ENCODE data around the gene MCM3.

Gene MCM3

DNA sequence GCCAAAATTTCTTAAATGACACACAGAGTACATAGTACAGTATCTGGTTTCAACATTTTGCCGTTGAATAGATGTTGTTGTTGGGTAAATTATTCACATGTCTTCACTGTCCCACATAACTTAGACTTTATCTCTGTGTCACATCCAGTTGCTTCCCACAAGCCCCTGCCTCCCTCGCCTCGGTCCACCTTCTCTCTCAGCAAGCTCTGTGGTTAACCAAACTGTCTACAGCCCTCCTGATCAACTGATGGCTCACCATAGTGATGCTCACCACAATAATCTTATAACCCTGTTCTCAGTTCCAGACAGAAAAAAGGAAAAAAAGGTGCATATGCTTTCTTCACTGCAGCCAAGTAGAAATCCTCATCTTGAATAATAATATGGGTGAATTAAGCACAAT, 63.2 kb downstream of the MCM3 start:
- DNase-seq (ENCODE audit: low spot score), result no peak
- TF ChIP-seq, protein P1, sequence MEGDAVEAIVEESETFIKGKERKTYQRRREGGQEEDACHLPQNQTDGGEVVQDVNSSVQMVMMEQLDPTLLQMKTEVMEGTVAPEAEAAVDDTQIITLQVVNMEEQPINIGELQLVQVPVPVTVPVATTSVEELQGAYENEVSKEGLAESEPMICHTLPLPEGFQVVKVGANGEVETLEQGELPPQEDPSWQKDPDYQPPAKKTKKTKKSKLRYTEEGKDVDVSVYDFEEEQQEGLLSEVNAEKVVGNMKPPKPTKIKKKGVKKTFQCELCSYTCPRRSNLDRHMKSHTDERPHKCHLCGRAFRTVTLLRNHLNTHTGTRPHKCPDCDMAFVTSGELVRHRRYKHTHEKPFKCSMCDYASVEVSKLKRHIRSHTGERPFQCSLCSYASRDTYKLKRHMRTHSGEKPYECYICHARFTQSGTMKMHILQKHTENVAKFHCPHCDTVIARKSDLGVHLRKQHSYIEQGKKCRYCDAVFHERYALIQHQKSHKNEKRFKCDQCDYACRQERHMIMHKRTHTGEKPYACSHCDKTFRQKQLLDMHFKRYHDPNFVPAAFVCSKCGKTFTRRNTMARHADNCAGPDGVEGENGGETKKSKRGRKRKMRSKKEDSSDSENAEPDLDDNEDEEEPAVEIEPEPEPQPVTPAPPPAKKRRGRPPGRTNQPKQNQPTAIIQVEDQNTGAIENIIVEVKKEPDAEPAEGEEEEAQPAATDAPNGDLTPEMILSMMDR (IDR thresholded peaks at IDR 0.05), result no peak
- Histone ChIP-seq H3K4me3 (no peak overlapping the region), H3K27ac (no peak overlapping the region)

DNA sequence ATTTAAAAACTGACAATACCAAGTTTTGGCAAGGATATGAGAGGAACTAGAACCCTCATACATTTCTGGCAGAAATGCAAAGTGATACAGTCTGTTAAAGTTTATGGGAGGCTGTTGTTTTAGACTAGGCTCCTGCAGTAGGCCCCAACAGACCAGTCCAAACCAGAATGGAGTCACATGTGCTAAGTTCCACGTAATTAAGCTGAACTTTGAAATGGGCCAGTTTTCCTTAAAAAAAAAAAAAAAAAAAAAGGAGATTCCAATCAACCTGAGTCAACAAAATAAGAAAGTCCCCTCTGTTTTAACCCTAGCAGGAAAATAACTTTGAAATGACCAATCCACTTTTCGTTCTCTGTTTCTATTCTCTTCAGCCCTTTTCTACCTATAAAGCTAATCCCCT, 66.8 kb downstream of the MCM3 start:
- no peak overlapping the region for H3K27ac ChIP-seq
- H3K4me3 ChIP-seq, result no peak overlapping the region
- DNase-seq (ENCODE audit: low spot score), result no peak
- TF ChIP-seq, protein P1 (IDR thresholded peaks at IDR 0.05), result no peak

DNA sequence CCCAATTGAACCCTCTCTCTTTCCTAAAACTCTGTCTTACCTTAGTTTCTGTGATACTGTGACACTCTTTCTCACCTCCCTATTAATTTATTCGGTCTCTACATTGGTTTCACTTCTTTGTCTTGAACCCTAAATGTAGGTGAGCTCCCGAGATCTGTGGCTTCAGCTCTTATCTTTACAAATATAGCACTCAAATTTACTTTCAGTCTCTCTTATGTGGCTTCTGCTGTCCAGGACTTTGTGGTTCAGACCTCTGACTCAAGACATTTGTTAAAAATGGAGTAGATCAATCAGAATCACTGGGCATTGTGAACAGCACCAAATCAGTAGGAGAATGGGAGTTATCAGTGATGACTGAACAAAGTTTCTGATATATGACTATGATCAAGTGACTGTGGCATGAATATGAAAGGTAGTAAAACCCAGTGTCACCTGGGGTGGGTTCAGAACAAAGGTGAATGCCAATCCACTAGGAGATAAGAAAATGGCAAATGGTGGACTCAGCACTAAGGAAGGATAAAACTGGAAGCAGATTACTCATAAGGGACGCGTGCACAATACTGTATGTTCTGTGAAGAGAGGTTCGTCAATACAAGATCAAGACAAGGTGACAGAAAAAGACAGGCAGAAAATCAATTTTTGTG, 67.5 kb downstream of the MCM3 start:
- TF ChIP-seq, protein P1 (IDR thresholded peaks at IDR 0.05), result no peak
- Histone ChIP-seq H3K4me3 (no peak overlapping the region), H3K27ac (no peak overlapping the region)
- DNase-seq (ENCODE audit: low spot score), result no peak

DNA sequence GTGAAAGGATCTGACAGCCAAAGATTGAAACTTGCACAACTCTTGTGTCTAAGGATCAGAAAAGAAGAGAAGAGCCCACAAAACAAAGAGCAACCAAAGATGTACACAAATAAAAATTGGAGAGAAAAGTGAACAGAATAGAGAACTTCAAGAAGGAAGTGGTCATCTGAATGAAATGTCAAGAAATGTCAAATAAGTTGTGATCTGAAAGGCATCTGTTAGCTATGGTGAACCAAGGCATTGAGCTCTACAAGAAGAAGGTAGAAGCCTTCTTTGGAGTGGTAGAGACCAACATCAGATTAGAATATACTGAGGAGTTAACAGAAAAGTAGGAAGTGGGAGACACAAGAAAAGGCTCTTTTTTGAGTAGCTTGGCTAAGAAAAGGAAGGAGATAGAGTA, 68.8 kb downstream of the MCM3 start:
- TF ChIP-seq, protein P1 (IDR thresholded peaks at IDR 0.05), result no peak
- Histone ChIP-seq H3K27ac (no peak overlapping the region), H3K4me3 (no peak overlapping the region)
- no peak for DNase-seq (ENCODE audit: low spot score)

All from coronary artery (tissue), 2 donors.